ENCODE data around the gene NEUROD4. TPM values are rescaled to one million over a fixed set of nuclear protein-coding genes. Genes with fewer than 3 reads are reported as not detected.

NEUROD4 gene
- total RNA-seq, 1 donor from 2014 or later: 6.9 TPM

DNA sequence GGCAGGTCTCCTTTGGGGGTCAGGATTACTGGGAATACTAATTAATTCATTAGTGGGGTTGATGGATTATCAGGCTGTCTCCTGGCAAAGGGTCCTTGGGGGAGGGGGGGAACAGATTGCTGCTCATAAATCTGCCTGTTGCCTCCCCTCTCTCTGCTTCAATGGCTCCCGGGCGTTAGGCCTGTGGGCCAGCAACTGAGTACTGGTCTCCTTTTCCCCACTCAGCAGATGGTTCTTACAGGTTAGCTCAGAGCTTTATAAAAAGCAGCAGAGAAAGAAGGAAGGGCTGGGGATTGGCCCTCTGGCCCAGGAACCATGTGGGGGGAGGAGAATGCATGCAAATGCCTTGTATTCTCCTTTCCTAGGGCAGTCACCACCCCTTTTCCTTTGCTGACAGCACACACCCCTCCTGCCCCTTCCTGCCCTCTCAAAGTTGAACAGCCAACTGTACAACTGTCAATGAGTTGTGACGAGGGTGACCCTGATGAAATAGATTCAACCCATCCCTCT, 2.3 kb upstream of the NEUROD4 start:
- peaks cover 14% of the 10 kb centered on the region for H3K4me1 Mint-ChIP-seq
- no peak overlapping the region for H3K4me3 Mint-ChIP-seq

GRCh38 chr12:55024575-55024974, 4.8 kb downstream of the NEUROD4 start:
- no peaks in the 10 kb centered on the region for H3K9me3 Mint-ChIP-seq

More for the DNA sequence above, 2.3 kb upstream of the NEUROD4 start:
- H3K9me3 Mint-ChIP-seq: peaks cover 2% of the 10 kb centered on the region
- H3K27ac Mint-ChIP-seq (ENCODE audit: unreplicated experiment): no peak overlapping the region
- no peaks in the 10 kb centered on the region for H3K36me3 Mint-ChIP-seq (ENCODE audit: low read depth)
- peaks cover 53% of the 10 kb centered on the region for H3K27me3 Mint-ChIP-seq (ENCODE audit: low read depth)
- no peak for DNase-seq (ENCODE audit: low read depth, low spot score)
- TF ChIP-seq, protein P1, sequence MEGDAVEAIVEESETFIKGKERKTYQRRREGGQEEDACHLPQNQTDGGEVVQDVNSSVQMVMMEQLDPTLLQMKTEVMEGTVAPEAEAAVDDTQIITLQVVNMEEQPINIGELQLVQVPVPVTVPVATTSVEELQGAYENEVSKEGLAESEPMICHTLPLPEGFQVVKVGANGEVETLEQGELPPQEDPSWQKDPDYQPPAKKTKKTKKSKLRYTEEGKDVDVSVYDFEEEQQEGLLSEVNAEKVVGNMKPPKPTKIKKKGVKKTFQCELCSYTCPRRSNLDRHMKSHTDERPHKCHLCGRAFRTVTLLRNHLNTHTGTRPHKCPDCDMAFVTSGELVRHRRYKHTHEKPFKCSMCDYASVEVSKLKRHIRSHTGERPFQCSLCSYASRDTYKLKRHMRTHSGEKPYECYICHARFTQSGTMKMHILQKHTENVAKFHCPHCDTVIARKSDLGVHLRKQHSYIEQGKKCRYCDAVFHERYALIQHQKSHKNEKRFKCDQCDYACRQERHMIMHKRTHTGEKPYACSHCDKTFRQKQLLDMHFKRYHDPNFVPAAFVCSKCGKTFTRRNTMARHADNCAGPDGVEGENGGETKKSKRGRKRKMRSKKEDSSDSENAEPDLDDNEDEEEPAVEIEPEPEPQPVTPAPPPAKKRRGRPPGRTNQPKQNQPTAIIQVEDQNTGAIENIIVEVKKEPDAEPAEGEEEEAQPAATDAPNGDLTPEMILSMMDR (conservative IDR thresholded peaks at IDR 0.05): no peak

GRCh38 chr12:55025508-55025907, 5.7 kb downstream of the NEUROD4 start:
- Mint-ChIP-seq H3K27me3 (ENCODE audit: low read depth) (peaks cover 74% of the 10 kb centered on the region), H3K4me1 (no peaks in the 10 kb centered on the region), H3K9me3 (no peaks in the 10 kb centered on the region)

More at GRCh38 chr12:55024575-55024974, 4.8 kb downstream of the NEUROD4 start:
- DNase-seq (ENCODE audit: low read depth, low spot score): no peak
- Mint-ChIP-seq H3K4me3 (no peak overlapping the region), H3K4me1 (peaks cover 6% of the 10 kb centered on the region), H3K27me3 (ENCODE audit: low read depth) (peaks cover 79% of the 10 kb centered on the region), H3K36me3 (ENCODE audit: low read depth) (no peaks in the 10 kb centered on the region), H3K27ac (ENCODE audit: unreplicated experiment) (no peak overlapping the region)
- TF ChIP-seq, protein P1 (conservative IDR thresholded peaks at IDR 0.05): no peak

GRCh38 chr12:55034218-55034617, 14.4 kb downstream of the NEUROD4 start:
- no peaks in the 10 kb centered on the region for H3K9me3 Mint-ChIP-seq
- TF ChIP-seq, protein P1 (conservative IDR thresholded peaks at IDR 0.05): no peak
- H3K4me3 Mint-ChIP-seq: no peak overlapping the region
- H3K36me3 Mint-ChIP-seq (ENCODE audit: low read depth): no peaks in the 10 kb centered on the region
- peaks cover 13% of the 10 kb centered on the region for H3K4me1 Mint-ChIP-seq
- no peak overlapping the region for H3K27ac Mint-ChIP-seq (ENCODE audit: unreplicated experiment)
- H3K27me3 Mint-ChIP-seq (ENCODE audit: low read depth): peaks cover 17% of the 10 kb centered on the region
- DNase-seq (ENCODE audit: low read depth, low spot score): no peak

More at GRCh38 chr12:55025508-55025907, 5.7 kb downstream of the NEUROD4 start:
- TF ChIP-seq, protein P1 (conservative IDR thresholded peaks at IDR 0.05): no peak
- Mint-ChIP-seq H3K4me3 (no peak overlapping the region), H3K27ac (ENCODE audit: unreplicated experiment) (no peak overlapping the region), H3K36me3 (ENCODE audit: low read depth) (no peaks in the 10 kb centered on the region)
- DNase-seq (ENCODE audit: low read depth, low spot score): no peak

GRCh38 chr12:55036326-55037115, 16.7 kb downstream of the NEUROD4 start:
- no peak for DNase-seq (ENCODE audit: low read depth, low spot score)
- TF ChIP-seq, protein P1 (conservative IDR thresholded peaks at IDR 0.05): no peak
- Mint-ChIP-seq H3K36me3 (ENCODE audit: low read depth) (no peaks in the 10 kb centered on the region), H3K9me3 (no peaks in the 10 kb centered on the region), H3K27ac (ENCODE audit: unreplicated experiment) (no peak overlapping the region), H3K4me1 (peaks cover 25% of the 10 kb centered on the region), H3K27me3 (ENCODE audit: low read depth) (peaks cover 24% of the 10 kb centered on the region), H3K4me3 (no peak overlapping the region)

Data from neural crest cell (in vitro differentiated cells).